Measurements from ENCODE around the gene LRTM2.

DNA sequence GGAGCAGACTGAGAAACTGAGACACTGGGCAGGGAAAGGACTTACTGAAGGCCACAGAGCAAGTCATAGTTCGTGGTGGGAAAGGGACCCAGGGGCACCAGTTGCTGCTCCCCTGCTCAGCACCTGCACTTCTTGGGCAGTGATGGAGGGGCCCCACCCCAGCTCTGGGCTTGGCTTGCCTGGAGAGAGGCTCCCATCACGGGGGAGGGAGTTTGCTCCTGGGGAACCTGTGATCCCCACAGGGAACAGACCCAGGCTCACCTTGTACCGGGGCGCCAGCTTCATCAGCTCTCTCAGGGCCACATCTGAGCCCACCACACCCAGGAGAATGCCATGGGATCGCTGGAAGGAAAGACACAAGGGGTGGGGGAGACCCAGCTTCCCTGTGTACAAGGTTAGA is 58.3 kb downstream of the LRTM2 start:
- TF ChIP-seq EGR1 (IDR thresholded peaks at IDR 0.05; ENCODE audit: low read depth) = no peak
- no peak for TF ChIP-seq POLR2AphosphoS5 (IDR thresholded peaks at IDR 0.05; ENCODE audit: low read depth, low read length)
- TF ChIP-seq ZFX (IDR thresholded peaks at IDR 0.05) = no peak
- TF ChIP-seq TCF7L2 (IDR thresholded peaks at IDR 0.05; ENCODE audit: borderline replicate concordance, extremely low read depth, insufficient read depth, insufficient read length) = no peak
- TF ChIP-seq, protein P1, sequence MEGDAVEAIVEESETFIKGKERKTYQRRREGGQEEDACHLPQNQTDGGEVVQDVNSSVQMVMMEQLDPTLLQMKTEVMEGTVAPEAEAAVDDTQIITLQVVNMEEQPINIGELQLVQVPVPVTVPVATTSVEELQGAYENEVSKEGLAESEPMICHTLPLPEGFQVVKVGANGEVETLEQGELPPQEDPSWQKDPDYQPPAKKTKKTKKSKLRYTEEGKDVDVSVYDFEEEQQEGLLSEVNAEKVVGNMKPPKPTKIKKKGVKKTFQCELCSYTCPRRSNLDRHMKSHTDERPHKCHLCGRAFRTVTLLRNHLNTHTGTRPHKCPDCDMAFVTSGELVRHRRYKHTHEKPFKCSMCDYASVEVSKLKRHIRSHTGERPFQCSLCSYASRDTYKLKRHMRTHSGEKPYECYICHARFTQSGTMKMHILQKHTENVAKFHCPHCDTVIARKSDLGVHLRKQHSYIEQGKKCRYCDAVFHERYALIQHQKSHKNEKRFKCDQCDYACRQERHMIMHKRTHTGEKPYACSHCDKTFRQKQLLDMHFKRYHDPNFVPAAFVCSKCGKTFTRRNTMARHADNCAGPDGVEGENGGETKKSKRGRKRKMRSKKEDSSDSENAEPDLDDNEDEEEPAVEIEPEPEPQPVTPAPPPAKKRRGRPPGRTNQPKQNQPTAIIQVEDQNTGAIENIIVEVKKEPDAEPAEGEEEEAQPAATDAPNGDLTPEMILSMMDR (IDR thresholded peaks at IDR 0.05 in 2 of 3, conservative IDR thresholded peaks at IDR 0.05 in 1 of 3; ENCODE audit: borderline replicate concordance in 1 of 3, insufficient read depth in 1 of 3, low read depth in 2 of 3, low read length in 2 of 3) = no peak
- TF ChIP-seq CEBPB (IDR thresholded peaks at IDR 0.05; ENCODE audit: low read depth) = no peak
- TF ChIP-seq, protein P2, sequence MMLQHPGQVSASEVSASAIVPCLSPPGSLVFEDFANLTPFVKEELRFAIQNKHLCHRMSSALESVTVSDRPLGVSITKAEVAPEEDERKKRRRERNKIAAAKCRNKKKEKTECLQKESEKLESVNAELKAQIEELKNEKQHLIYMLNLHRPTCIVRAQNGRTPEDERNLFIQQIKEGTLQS (IDR thresholded peaks at IDR 0.05) = no peak
- TF ChIP-seq YY1 (IDR thresholded peaks at IDR 0.05; ENCODE audit: extremely low read depth, insufficient replicate concordance, low read depth, low read length) = no peak
- TF ChIP-seq POLR2A (IDR thresholded peaks at IDR 0.05; ENCODE audit: borderline replicate concordance, extremely low read depth, insufficient read depth, insufficient read length) = no peak
